GM12878 (cell line): ENCODE results near the gene TM9SF4. TPM values are rescaled to one million over a fixed set of nuclear protein-coding genes. Genes with fewer than 3 reads are reported as not detected.

Experiments
- CEBPB ChIP-seq, 2 experiments: fragments of 150-350 bp in 1 of 2; IDR thresholded peaks; 2 replicates each; pipeline ENCODE4 v1.6.1; 2012 to 2014; ENCODE audit warnings: low read depth in 2 of 2, low read length in 2 of 2, borderline replicate concordance in 1 of 2, inconsistent platforms in 1 of 2
- EGR1 ChIP-seq, 2 experiments: IDR thresholded peaks; 1 replicate in 1 of 2; 2 replicates in 1 of 2; pipeline ENCODE4 v1.6.1; 2011 to 2012; ENCODE audit warnings: low read depth in 2 of 2, low read length in 2 of 2, borderline replicate concordance in 1 of 2, mild to moderate bottlenecking in 1 of 2, moderate library complexity in 1 of 2
- HDAC6 ChIP-seq: fragments of 200-600 bp; sonication (generic); IDR thresholded peaks from one replicate; pipeline ENCODE4 v1.8.0; 2017; ENCODE audit warnings: antibody characterized with exemption; ENCODE audit not compliant: unreplicated experiment
- HDGF ChIP-seq: fragments of 450-650 bp; IDR thresholded peaks from 2 replicates; pipeline ENCODE4 v1.6.1; 2016; ENCODE audit warnings: antibody characterized with exemption
- IKZF2 ChIP-seq, 2 experiments: fragments of 450-650 bp; IDR thresholded peaks; 2 replicates each; pipeline ENCODE4 v1.6.1; 2017; ENCODE audit warnings: mild to moderate bottlenecking in 2 of 2, moderate library complexity in 2 of 2
- MTA3 ChIP-seq: IDR thresholded peaks from 2 replicates; pipeline ENCODE4 v1.6.1; 2012; ENCODE audit warnings: low read length, inconsistent platforms, borderline replicate concordance
- PML ChIP-seq: IDR thresholded peaks from 2 replicates; pipeline ENCODE4 v1.6.1; 2012; ENCODE audit warnings: low read length, inconsistent platforms
- RAD21 ChIP-seq: IDR thresholded peaks from 2 replicates; pipeline ENCODE4 v1.6.1; 2011; ENCODE audit warnings: mild to moderate bottlenecking, low read depth, low read length, moderate library complexity; ENCODE audit not compliant: insufficient read depth
- STAT1 ChIP-seq: fragments of 450-650 bp; conservative IDR thresholded peaks from 2 replicates; pipeline ENCODE4 v1.6.1; 2014; ENCODE audit warnings: antibody characterized with exemption, mild to moderate bottlenecking
- SUPT20H ChIP-seq: IDR thresholded peaks from 2 replicates; pipeline ENCODE4 v1.6.1; 2011; ENCODE audit warnings: low read depth, mild to moderate bottlenecking, low read length, moderate library complexity, borderline replicate concordance; ENCODE audit not compliant: control insufficient read depth
- TBL1XR1 ChIP-seq: IDR thresholded peaks from 2 replicates; pipeline ENCODE4 v1.6.1; 2012; ENCODE audit warnings: low read depth, low read length, improper control_type of control experiment
- YY1 ChIP-seq: IDR thresholded peaks from 2 replicates; pipeline ENCODE4 v1.6.1; 2011; ENCODE audit warnings: low read depth, mild to moderate bottlenecking, low read length
- polyA plus RNA-seq, 11 experiments: library from polyadenylated mRNA; depleted of rRNA in 4 of 11; unstranded in 6 of 11; stranded (reverse) in 5 of 11; fragments of >200 nt; fragmentation: Nextera tagmentation in 4 of 11; fragmentation: Illumina TruSeq in 1 of 11; extraction: Ambion mirVana in 4 of 11; extraction: Trizol in 1 of 11; gene quantifications; 1 replicate in 1 of 11; 2 replicates in 10 of 11; pipeline versions ENCODE4 v1.2.1 to v1.2.3, GENCODE V29; 2011 to 2016; ENCODE audit warnings: inconsistent platforms in 2 of 11, missing spikeins in 2 of 11, low read depth in 1 of 11
- total RNA-seq, 4 experiments: library from RNA; depleted of rRNA in 3 of 4; stranded (reverse); fragments of >200 nt in 3 of 4; fragmentation: Illumina TruSeq in 1 of 4; extraction: Trizol in 1 of 4; gene quantifications; 2 replicates each; pipeline versions ENCODE4 v1.2.1 to v1.2.3, GENCODE V29; 2013 to 2021
- TF ChIP-seq, protein P1 (sequence below): fragments of 450-650 bp; IDR thresholded peaks from 2 replicates; pipeline ENCODE4 v1.6.1; 2016; ENCODE audit warnings: mild to moderate bottlenecking

TM9SF4 gene
- total and polyA plus RNA-seq, 10 of the 15 experiments (the other 5 are each of a cell fraction or from before 2014, with no cell fraction given), result 8.5 to 47.8 (median 24.3) TPM

DNA sequence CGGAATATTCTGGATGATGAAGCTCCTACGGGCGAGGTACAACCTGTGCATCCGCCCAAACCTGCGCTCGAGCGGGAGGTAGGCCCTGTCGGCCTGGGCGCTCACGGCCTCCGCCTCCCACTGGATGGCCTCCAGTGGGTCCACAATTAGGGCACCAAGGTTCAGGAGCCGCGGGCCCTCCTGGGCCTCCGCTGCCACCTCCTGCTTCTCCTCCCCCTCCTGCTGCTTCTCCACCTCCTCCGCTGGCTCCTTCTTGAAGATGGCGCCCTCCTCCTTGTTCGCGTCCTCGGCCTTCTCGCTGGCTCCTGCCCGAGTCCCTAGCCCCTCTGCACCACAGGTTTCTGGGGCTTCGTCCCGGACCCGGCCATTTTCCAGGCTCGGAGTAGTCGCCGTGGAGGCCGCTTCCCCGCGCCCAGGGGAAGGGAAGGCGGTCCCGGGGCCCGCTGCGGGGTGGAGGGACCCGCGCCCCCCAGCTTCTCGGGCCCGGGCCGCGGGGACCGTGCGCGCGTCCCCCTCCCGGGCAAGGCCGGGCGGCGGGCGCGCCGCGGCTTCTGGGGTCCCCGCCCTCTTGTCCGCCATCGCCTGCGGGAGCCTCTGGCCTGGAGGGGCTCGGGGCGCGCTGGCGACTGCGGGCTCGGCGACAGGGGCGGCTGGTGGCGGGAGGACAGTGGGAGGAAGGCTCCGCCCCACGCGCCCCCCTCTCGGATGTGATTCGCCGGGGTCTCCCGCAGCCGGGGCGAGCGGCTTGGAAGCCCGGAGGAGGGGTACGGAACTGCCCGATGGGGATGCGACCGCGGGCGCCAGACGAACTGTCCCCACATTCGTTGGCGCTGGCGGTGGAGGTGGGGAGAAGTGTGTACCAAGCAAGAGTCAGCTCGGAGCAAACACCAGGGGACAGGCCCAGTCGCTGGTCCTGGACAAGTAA is 80.4 kb downstream of the TM9SF4 start (continued):
- TF ChIP-seq SUPT20H (no peak), TBL1XR1 (no peak), MTA3 (0 out of 2 replicates have a peak, but pooled peaks have one; percentile 42), CEBPB (IDR thresholded peaks at IDR 0.05; ENCODE audit: borderline replicate concordance in 1 of 2, low read depth in 2 of 2, low read length in 2 of 2) (no peak), STAT1 (no peak), RAD21 (no peak), HDAC6 (no peak), YY1 (peak; percentile 39; the same call in 1 of the 2 replicates), IKZF2 (IDR thresholded peaks at IDR 0.05) (no peak), EGR1 (IDR thresholded peaks at IDR 0.05; ENCODE audit: borderline replicate concordance in 1 of 2, low read depth in 2 of 2, low read length in 2 of 2) (peak in 1 of 2 experiments; percentile 12; a peak in 1 of 3 replicates), HDGF (peak; percentile 42; the same call in 1 of the 2 replicates), PML (peak; percentile 63; the same call in 1 of the 2 replicates)
- TF ChIP-seq, protein P1, sequence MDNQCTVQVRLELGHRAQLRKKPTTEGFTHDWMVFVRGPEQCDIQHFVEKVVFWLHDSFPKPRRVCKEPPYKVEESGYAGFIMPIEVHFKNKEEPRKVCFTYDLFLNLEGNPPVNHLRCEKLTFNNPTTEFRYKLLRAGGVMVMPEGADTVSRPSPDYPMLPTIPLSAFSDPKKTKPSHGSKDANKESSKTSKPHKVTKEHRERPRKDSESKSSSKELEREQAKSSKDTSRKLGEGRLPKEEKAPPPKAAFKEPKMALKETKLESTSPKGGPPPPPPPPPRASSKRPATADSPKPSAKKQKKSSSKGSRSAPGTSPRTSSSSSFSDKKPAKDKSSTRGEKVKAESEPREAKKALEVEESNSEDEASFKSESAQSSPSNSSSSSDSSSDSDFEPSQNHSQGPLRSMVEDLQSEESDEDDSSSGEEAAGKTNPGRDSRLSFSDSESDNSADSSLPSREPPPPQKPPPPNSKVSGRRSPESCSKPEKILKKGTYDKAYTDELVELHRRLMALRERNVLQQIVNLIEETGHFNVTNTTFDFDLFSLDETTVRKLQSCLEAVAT, result 0 out of 2 replicates have a peak, but pooled peaks have one; percentile 20
